SKM-1 treated with dmso at 0.1 percent for 144 hours (cell line): Measurements from ENCODE around the gene ZNF565.
"Not testable (repeated sequence)": the region's sequence is repeated elsewhere in the genome, so short reads cannot be mapped to it uniquely, and the experiment has no call there.

Source experiments
- DNase-seq: peaks from one replicate; lab custom pipeline; 2025; ENCODE audit not compliant: unreplicated experiment; lab: John Stamatoyannopoulos, UW

Gene ZNF565

DNA sequence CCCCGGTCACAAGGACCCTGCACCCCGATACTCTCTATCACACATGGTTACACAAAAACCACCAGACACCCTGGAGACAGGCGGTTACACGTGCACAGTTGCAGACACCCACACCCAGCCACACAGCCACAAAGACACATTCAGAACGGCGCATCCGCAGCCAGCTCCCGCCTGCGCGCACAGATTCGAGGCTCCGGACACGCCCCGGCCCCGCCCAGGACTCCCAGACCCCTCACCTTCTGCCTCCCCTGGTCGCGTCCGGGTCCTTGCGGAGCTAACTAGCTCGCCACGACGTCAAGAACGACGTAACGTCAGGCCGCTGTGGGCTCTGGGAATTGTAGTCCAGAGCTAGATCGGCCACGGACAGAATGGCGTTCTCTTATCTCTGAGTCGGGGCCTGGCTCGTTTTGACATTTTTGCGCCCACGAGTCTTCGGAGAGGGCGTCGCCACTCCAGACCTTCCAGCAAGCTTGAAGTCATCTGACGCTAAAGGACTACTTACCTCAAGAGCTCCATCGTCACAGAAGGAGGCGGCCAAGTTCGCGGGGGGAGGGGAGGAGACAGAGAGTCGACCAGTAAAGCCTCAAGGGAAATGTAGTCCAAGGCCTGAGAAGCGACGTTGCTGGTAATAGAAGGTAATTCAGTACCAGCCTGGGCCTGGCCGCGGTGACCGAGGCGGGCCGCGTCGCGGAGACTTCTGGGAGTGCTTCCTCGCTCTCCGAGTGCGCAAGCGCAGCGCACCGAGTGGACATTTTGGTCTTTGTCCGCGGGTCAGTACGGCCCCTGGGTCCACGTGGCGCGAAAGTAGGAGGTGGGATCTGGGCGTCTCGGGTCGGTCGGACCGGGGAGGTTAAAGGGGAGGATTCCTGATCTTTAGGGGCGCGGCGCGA, at the start of gene ZNF565, which contains the start of gene ZNF146:
ZNF565 (minus strand) TSS at position 280 of the 890 bp plus-strand sequence. CDS start 12,680 bp downstream, outside the sequence.
ZNF146 (plus strand) TSS at position 721 of the 890 bp plus-strand sequence. CDS start 21,335 bp downstream, outside the sequence.
- DNase-seq = peak; percentile 99

DNA sequence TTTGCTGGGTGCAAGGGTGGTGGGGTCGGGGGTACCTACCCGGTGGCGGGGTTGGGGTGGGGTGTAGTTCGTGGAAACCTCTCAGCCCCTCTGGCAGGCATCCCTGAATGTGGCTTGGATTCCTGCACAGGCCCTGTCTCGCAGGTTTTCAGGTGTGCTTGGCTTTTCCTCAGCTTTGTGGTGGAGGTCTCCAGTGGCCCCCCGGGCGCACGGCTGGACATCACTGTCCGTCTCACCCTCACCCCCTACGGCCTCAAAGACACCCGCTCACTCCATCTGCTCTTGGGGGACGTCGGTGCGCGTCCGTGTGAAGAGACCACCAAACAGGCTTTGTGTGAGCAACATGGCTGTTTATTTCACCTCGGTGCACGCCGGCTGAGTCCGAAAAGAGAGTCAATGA, 44.7 kb upstream of the ZNF565 start:
- no peak for DNase-seq

DNA sequence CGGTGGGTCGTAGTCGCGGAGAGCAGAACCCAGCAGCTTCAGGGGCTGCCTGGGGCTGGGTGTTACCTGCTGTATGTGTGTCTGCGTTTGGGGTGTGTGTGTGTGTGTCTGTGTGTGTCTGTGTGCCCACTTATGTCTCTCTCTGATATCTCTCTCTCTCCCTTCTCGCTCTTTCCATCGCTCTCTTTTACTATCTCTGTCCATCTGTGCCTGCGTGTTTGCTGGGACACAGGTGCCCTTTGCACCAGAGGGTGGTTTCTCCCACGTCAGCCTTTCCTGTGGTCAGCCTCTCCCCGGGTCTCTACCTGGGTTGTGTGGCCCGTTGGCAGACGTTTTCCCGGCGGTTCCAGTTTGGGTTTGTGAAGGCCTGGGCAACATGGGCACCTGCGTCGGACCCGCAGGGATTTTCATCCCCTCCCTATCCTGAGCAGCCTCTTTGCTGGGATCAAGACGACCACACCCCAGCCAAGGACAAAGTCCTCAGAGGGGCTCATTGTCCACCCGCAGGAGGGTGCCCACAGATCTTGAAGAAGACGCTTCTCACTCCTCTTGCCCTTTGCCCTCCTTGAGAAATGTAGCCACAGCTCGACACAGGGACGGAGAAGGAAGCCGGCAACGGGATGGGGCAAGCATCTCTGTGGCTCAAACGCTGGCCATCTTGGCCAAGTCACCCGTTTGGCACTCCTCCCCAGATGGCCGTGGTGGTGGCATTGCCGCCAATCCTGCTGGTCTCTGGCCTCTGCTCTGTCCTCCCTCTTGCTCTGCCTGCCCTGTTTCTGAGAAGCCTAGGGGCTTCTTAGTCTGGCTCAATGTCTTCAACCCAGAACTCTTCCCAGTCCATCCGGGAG, 43.8 kb upstream of the ZNF565 start:
- DNase-seq = no peak

DNA sequence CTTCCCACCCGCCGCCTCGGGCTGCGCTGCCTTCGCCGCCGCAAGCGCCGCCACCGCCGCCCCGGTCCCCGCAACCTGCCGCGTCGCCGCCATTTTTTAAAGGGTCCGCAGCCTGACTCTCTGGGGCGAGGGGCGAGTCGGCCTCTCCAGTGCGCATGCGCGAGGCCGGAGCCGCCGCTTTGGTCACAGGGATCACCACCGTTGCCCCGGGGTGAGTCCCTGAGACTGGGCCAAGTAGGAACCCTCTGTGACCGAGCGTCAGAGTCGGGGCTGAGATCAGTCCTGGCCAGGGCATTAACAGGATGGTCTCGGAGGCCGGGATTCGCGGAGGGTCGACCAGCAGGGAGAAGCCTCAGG, 43.0 kb upstream of the ZNF565 start:
- DNase-seq = no peak

DNA sequence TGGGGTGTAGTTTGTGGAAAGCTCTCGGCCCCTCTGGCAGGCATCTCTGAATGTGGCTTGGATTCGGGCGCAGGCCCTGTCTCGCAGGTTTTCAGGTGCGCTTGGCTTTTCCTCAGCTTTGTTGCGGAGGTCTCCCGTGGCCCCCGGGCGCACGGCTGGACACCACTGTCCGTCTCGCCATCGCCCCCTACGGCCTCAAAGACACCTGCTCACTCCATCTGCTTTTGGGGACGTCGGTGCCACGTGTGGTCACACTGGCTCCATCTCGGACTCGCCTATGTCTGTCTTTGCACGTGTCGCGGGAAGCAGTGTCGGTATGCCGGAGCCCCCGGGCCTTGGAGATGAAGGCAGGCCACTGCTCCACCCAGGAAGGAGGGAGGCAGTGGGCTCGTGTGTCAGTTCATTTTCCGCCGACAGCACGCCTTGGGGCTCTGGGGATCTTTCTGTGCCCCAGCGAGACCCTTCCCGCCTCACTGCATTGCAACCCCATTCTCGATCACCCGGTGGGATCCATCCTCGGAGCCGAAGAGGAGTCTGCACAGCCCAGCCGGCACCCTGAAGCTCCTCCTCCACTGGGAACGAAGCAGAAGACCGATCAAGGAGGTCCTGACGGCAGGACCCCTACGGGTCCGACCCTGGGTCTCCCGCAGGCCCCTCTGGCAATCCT, 42.5 kb upstream of the ZNF565 start:
- DNase-seq = no peak

DNA sequence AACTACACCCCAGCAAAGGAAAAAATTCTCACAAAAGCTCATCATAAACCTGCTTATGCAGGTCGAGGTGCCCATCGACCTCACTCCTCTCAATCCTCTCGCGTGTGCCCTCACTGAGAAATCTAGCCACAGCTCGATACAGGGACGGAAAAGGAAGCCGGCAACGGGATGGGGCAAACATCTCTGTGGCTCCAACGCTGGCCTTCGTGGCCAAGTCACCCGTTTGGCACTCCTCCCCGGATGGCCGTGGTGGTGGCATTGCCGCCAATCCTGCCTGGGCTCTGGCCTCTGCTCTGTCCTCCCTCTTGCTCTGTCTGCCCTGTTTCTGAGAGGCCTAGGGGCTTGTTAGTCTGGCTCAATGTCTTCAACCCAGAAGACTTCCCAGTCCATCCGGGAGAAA, 41.6 kb upstream of the ZNF565 start:
- DNase-seq = no peak

DNA sequence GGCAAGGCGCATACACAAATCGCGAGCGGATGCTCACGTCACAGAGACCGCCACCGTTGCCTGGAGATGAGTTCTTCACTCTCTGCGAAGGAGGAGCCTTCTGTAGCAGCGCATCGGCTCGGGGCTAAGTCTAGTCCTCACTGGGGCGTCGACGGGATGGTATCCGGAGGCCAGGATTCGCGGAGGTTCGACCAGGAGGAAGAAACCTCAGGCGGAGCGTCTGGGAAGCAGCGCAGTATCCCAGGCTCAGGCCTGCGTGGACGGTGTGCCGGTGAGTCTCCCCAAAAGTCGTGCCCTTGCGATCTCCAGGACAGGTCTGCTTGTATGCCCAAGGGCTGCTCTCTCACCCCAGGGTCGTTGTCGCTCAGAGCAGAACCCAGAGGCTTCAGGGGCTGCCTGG, 40.9 kb upstream of the ZNF565 start:
- DNase-seq = no peak

DNA sequence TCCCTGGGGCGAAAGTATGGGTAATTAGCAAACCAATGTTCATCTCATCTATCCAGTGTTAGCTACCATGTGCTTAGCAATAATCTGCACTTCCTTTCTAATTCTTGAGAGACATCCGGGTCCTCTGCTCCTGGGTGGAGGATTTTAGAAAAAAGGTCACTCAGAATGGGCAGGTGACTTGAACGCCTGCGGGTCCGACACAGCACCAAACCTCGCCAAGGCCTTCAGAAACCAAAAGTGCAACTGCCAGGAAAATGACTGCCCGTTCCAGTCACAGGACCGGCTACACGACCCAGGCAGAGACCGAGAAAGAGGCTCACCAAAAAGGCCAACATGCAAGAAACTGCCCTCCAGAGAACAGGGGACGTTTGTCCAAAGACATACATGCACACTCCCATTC, 40.4 kb upstream of the ZNF565 start:
- no peak for DNase-seq

DNA sequence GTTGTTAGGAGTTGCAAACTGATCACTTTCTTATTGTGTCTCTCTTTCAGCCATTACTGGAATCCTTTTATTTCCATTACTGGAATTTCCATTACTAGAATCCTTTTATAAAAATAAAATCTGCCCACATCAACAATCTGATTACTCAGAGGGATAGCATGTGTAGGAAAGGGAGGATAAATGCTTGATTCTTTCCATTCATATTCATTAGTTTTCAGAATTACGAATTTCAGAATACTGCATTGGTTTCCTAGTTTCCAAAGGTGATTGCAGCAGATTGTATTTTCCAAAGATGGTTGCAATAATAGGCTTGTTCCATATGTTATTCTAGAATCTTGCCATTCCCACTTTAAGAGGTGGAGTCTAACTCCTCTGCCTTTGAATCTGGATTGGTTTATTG, 37.6 kb upstream of the ZNF565 start:
- no peak for DNase-seq

DNA sequence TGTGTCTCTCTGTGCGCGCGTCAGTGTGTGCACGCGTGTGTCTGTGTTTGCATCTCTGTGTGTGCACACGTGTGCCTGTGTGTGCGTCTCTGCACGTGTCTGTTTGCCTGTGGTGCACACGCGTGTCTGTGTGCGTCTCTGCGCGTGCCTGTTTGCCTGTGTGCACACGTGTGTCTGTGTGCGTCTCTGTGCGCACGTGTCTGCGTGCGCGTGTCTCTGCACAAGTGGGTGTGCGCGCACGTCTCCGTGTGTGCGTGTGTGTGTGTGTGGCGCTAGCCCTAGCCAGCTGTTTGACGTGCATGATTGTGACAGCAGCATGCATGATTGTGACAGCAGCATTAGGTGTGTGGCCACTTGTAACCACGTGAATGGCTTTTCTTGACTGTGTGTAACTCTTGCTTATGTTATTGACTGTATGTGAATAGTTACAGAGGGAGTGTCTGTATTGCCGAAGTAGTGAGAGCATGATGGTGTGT, 31.6 kb upstream of the ZNF565 start:
- no peak for DNase-seq

DNA sequence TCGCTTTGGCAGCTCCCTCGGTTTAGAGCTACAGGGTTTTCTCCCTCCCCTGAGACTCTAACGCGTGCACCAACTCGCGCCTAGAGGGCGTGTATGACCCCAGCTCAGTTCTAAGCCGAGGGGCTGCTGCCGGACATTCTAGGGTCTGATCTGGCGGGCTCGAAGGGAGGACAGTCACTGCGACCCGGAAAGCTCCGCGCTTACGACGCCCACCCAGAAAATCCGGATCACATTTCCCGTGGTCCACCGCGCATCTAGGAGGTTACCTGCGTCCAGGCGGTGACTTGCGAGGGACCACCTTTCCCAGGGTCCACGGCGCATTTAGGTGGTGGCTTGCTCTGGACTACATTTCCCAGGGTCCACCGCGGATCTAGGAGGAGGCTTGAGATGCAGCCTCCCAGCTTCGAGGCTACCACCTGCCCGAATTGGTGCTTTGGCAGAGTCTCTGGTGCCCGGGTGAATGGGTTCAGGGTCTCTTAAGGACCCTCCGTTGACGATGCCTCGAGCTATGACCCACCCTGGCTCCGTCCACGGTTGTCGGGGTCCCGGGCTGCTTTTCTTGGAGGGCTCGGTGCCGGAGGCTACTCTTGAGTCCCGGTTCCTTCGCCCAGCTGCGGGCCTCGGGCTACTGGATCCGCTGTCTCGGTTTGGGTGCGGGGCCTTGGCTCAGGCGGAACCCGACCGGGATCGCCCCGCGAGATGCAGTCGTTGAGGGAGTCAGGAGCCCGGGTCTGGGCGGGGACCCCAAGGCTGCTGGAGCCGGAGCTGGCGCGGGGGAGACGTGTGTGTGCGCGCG, 30.9 kb upstream of the ZNF565 start:
- DNase-seq = no peak

DNA sequence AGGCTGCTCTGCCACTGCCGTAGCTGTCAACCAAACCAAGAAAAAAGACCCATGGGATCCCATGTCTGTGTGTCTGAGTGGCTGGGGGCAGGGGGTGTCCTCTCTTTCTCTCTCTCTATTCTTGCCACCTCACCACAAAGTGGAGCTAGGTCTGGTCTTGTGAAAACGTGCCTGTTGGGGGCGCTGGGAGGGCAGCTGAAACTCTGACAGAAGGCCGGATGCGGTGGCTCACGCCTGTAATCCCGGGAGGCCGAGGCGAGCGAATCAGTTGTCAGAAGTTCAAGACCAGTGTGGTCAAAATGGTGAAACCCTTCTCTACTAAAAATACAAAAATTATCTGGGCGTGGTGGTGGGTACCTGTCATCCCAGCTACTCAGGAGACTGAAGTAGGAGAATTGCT, 29.6 kb upstream of the ZNF565 start:
- DNase-seq = no peak

DNA sequence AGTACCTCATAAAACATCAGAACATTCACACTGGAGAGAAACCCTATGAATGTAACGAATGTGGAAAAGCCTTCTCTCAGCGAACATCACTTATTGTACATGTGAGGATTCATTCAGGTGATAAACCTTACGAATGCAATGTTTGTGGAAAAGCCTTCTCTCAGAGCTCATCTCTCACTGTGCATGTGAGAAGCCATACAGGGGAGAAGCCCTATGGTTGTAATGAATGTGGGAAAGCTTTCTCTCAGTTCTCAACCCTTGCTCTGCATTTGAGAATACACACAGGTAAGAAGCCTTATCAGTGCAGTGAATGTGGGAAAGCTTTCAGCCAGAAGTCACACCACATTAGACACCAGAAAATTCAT, 22.5 kb upstream of the ZNF565 start:
- DNase-seq = no peak

DNA sequence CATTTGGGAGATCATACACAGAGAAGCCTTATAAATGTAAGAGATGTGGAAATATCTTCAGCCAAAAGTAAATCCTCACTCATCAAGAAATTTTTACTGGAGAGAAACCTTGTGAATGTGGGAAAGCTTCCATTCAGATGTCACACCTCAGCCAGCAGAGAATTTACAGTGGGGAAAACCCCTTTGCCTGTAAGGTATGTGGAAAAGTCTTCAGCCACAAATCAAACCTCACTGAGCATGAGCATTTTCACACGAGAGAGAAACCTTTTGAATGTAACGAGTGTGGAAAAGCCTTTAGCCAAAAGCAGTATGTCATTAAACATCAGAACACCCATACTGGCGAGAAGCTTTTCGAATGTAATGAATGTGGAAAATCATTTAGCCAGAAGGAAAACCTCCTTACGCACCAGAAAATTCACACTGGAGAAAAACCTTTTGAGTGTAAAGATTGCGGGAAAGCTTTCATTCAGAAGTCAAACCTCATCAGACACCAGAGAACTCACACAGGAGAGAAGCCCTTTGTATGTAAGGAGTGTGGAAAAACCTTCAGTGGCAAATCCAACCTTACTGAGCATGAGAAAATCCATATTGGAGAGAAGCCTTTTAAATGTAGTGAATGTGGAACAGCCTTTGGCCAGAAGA, 22.0 kb upstream of the ZNF565 start:
- DNase-seq = no peak

DNA sequence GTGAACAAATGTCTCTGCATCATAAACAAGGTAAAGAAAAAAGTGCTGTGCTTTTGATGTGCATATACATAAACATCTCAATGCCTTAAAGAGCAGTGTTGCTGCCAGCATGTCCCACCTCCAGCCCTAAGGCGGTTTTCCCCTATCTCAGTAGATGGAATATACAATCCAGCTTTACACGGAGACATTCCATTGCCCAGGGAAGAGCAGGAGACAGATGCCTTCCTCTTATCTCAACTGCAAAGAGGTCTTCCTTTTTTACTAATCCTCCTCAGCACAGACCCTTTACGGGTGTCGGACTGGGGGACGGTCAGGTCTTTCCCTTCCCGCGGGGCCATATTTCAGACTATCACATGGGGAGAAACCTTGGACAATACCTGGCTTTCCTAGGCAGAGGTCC, 19.2 kb upstream of the ZNF565 start:
- not testable (repeated sequence) for DNase-seq

DNA sequence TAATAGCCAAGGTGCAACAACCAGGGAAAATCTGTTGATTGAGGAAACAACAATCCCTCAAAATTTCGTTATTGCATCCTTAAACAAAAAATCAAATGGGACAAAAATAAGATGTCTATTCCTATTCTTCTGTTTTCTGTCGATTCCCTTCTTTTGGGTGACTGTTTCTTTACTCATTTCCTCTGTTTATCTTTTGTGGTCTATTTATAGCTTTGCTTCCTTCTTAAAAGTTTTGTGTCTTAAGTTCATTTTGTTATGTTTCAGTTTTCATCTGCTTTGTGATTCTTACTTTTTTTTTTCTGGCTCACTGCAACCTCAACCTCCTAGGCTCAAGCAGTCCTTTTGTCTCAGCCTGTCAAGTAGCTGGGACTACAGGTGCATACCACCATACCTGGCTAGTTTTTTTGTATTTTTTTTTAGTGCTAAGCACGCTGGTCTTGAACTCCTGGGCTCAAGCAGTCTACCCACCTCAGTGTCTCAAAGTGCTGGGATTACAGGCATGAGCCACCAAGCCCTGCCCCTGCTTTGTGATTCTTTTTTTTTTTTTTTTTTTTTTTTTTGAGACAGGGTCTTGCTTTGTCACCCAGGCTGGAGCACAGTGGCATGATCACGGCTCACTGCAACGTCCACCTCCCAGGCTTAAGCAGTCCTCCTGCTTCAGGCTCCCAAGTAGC, 10.9 kb upstream of the ZNF565 start:
- no peak for DNase-seq

DNA sequence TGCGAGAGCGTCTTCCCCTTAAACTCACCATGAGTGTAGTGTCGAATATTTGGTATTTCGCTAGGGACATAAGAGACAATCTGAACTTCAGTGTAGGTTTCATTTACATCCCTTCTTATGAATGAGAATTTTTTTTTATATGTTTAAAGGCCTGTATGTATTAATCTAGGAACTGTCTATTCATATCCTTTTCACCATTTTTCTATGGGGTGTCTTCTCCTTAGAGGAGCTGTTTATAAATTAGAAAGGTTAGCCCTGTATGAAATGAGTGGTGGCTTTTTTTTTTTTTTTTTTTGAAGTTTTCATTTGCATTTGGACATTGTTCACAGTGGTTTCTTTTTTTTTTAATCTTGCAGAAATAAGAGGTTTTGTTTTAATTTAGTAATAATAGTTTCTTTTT, 8.0 kb upstream of the ZNF565 start:
- DNase-seq = no peak

DNA sequence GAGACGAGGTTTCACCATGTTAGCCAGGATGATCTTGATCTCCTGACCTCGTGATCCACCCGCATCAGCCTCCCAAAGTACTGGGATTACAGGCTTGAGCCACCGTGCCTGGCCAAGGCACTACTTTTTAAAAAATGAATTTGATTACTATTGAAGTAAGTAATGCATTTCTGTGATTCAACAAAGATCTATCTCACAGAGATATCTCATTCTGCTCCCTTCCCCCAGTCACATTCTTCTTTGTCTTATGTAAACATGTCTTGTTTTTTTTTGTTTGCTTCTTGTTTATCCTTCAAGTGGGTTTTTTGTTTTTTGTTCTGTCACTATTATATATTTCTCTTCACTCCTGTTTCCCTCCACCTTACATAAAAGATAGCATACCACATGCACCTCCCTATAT, 7.0 kb upstream of the ZNF565 start:
- DNase-seq = no peak

DNA sequence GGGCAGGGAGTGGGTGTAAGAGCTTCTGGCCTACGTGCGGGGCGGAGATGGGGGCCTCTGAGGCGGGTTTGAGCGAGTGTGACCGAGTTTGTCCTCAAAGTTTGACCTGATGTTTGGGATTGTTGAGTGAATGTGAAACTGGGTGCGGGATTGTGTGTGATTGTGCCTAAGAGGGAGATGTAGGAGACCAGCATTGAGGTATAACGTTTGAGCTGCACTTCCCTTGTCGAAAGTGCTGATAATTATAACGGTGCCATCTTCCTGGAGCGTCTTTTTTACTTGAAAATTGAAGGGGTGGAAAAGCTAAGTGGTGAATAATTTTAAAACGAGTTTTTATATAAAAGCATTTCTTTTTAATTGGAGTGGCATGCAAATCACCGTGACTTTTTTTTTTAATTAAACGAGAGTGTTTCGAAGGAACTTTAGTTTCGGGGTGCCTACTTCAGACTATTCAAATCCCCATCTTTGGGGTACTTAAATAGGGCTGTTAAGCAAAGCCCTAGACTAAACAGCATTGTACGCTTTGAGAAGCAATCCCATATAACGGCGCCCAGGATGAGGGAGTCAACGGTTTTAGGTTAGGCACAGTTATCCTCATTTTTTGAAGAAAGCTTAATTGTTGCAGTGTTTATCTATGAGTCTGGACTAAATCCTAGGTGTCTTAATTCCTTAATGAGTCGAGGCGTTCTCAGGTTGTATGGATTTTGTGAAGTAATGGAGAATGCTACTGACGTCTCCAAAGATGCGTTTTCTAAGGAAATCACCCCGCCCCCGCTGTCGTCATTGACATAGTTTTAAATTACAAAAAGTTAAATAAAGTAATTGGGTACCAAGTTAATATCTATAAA, 1.0 kb upstream of the ZNF565 start:
- DNase-seq = peak; percentile 50
